ENCODE data around the gene DUXB.

- TF ChIP-seq CTCF (IDR thresholded peaks at IDR 0.05; ENCODE audit: low read depth, low read length, missing input control) (no peak), JUND (IDR thresholded peaks at IDR 0.05) (no peak)
Measured at GRCh38 chr16:75745242-75745641, 44.0 kb upstream of the DUXB start.

All from liver (tissue), 3 donors.